Left cardiac atrium (tissue), 4 donors: ENCODE measurements around the gene SCGB1A1. TPM values are rescaled to one million over a fixed set of nuclear protein-coding genes. Genes with fewer than 3 reads are reported as not detected.

Experiments
- ATAC-seq, 2 donors: fragments of 200-7000 bp; cut with Tn5 transposase; one replicate each; pipeline ENCODE4 v1.9.1; 2020; ENCODE audit warnings: mild to moderate bottlenecking in 2 of 2, moderate library complexity in 2 of 2
- DNase-seq: peaks from one replicate; pipeline ENCODE4 v3.0.0-alpha.2; 2020
- intact Hi-C, 2 donors: fragments of 100-400 bp; cut with DNase I; formaldehyde crosslinking; loops; one replicate each; pipeline versions ENCODE4 v1.14.1 to v1.15.1; 2022 to 2023
- total RNA-seq, 2 donors: library from RNA; stranded (reverse); fragmentation: NEBNext Ultra II Directional; extraction: Animal tissue kit (Norgen Biotek cat#: 25700); gene quantifications; one replicate each; pipeline ENCODE4 v1.2.1, GENCODE V29; 2021
- donor health status: DM: no; HTN: yes; CAD: no.
- donor health status: DM: no; HTN: yes; CAD: no; lungs with severe emphysema.
- donor health status: DM: yes; HTN: yes; CAD: no.
- donor health status: Dilated cardiomyopathy.

SCGB1A1 gene
- total RNA-seq, 2 donors from 2014 or later = not detected

DNA sequence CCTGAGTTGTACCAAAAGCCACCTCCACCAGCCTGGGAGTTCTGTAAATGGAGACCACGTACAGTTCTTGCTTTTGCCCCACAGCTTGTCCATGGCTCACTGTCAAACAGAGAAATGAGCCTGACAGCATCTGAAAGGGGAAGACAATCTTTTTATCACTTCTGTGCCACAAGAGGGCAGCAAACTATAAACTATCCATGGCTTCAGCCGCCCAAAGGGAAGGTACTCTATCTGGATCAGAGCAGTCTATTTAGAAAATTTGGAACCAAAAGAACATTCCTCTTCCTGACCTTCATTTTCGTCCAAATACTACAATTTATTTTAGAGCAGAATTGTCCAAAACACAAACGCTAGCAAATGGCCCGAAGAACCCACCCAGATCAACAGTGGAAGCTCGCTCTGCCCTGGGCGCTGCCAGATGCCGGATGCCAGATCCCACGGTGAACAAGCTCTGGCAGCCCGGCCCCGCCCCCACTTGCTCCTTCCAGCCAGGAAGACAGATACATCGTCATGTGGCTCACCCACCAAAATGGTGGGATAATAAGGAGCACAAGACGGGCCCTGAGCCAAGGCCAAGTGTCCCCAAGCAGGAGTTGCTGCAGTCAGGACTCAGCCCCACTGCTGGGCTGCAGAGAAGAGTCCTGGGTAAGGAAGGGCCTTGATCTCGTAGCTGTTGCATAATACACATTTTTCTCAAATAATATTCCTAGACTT is 23.9 kb upstream of the SCGB1A1 start:
- intact Hi-C loops = loop anchor here (5.0 to 10.0 kb wide), 3 partner anchors 150 to 300 kb away; partner anchors contain the start of gene AHNAK (in 1 of the 2)
- peak; percentile 75 to 80 for ATAC-seq
- DNase-seq = peak; percentile 88

DNA sequence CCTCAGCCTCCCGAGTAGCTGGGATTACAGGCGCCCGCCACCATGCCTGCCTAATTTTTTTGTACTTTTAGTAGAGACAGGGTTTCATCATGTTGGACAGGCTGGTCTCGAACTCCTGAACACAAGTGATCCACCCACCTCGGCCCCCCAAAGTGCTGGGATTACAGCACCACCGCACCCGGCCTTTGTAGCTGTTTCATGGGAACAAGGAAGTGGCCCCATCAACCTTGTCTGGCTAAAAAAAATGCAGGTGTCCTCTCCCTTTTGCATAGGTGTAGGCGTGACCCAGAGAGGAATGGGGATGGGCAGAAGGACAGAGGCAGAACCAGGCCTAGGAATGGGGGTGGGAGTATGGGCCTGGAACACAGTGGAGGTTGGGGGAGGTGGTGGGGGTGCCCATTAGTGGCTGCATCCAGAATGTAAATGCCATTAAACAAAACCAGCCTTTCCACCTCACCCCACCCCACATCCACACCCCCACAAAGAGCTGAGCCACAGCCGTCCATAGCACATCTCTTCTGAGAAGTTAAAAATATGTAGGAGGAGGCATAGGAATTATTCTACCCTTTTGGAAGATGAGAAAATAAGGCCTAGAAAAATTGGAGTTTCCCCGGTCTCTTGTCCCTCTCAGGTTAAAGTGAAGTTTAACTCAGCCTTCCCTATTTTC is 22.8 kb upstream of the SCGB1A1 start:
- intact Hi-C loops = loop anchor here (5.0 to 10.0 kb wide), 3 partner anchors 149 to 299 kb away; partner anchors contain the start of gene AHNAK (in 1 of the 2)
- ATAC-seq (no peak), DNase-seq (no peak)

DNA sequence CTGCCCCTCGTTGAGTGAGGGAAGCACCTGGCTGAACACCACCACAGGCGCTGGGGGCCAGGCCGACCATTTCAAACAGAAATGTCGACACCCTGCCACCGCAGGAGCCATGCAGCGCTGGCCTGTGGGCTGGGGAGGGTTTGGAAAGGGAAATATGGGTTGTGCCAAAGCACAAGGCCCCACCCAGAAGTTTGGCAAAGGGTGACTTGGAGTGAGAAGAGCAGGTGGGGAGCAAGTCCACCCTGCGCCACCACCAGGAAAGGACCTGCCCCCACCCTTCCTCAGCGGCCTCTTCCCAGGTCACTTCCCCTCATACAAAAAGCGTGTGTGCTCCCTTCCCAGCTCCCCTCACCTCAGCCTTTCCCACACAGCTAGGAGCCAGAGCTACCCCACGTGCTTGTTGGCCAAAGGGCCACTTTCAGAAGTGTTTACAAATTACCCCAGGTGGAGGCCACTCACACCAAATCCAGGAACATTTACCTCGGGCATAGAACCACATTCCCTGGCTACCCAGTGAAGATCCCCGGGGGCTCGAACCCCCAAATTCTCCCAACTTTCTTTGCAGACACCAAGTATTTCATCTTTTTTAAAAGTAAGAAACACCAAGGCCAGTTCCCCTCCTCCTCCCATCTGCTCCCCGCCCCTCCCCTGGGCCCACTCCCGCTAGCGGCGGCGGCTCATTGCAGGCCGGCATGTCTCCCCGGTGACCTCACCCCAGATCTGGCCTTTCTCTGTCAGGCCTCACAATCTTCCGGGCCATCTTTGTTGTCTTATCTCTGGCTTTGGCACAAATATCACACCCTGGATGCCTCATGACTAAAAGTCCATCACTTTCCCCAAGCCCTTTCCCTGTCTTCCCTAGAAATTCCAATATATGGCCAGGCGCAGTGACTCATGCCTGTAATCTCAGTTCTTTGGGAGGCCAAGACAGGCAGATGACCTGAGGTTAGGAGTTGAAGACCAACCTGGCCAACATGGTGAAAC is 20.5 kb upstream of the SCGB1A1 start:
- ATAC-seq (peak in 1 of 2 donors; percentile 27), DNase-seq (peak; percentile 49)
- intact Hi-C loops = loop anchor here (5.0 to 10.0 kb wide), 3 partner anchors 146 to 296 kb away; partner anchors contain the start of gene AHNAK (in 1 of the 2)

DNA sequence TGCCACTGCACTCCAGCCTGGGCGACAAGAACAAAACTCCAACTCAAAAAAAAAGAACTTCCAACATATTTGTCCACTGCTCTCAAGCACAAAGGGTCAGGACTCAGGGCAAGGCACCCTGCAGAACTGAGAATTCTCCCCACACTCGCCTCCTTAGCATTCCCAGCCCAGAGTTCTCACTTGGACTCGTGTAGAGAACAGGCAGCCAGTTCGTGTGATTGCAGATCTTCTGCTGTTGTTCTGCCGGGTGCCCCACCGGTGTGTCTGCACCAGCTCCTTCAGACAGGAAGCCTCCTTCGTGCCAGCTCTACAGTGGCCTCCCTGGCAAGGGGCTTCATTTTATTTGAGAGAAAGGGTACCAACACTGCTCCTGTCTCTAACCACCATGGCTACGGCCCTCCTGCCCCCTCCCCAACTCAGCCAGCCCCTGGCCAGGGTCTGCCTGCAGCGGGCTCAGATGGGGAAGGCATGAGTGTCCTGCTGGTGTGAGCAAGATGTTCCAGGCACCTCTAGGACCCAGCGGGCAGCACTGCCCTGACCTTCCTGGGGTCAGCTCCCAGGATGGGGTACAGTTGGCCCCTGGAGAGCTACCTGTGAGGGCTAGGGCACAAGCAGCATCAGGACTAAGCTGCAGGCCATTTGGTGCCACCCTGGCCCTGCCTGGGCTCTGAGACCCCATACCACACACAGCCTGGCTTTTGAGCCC is 19.5 kb upstream of the SCGB1A1 start:
- intact Hi-C loops = loop anchor here (5.0 to 10.0 kb wide), 3 partner anchors 145 to 295 kb away; partner anchors contain the start of gene AHNAK (in 1 of the 2)
- ATAC-seq (no peak), DNase-seq (peak; percentile 27)

DNA sequence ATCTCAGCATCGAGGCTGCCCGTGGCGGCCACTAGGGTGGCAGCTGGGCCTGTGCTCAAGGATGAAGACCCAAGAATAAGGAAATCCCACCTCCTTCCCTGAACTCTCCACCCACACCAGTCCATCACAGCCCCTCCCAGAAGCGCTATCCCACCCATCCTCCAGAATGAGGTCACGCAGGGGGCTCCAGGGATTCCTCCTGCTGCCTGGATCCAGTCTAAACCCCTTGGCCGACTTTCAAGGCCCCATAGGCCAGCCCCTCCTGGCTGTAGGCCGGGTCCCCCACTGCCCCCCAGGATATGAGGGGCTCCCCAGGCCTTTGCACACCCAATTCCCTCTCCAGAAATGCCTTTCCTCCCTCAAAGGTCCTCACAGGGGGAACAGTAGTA is 19.0 kb upstream of the SCGB1A1 start:
- DNase-seq = peak; percentile 33
- ATAC-seq = peak in 1 of 2 donors; percentile 1

DNA sequence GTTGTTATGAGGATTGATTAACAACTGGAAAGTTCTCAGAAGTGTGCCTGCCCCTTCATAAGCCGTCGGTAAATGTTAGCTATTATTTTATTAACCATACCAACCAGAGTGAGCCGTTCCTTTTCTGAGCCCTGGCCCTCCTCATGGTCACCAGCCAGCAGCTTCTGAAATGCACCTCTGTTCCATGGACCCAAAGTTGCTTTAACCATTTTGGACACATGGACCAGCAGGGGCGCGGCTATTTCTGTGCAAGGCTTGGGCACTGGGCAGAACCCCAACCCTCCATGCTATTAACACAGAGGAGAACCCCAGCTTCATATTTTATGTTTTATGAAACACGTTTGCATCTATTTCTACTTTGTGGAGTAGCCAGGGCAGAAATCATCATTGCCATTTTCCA is 18.6 kb upstream of the SCGB1A1 start:
- DNase-seq = no peak

More for the DNA sequence above, 19.0 kb upstream of the SCGB1A1 start:
- intact Hi-C loops = loop anchor here (5.0 to 10.0 kb wide), 3 partner anchors 145 to 295 kb away; partner anchors contain the start of gene AHNAK (in 1 of the 2)

DNA sequence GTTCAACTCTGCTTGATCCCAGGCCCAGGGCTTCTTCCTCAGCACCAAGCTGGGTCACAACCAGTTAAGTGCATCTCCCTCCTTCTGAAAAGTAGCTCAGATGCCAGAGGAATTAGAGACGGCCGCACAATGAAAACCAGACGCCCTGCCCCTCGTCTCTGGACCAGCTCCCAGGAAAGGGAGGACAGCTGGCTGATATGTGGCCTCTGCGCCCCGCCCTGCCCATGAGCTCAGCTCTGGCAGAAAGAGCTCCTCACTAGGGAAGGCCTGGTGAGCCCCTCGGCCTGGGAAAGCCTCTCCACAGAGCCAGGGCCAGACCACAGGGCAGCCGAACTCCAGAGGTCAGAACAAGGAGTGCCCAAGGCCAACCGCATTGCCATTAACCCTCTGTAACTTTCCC is 18.1 kb upstream of the SCGB1A1 start:
- DNase-seq (peak; percentile 84), ATAC-seq (peak; percentile 76 to 83)
- intact Hi-C loops = no loop called here

More for the DNA sequence above, 18.6 kb upstream of the SCGB1A1 start:
- intact Hi-C loops = no loop called here
- ATAC-seq = no peak

DNA sequence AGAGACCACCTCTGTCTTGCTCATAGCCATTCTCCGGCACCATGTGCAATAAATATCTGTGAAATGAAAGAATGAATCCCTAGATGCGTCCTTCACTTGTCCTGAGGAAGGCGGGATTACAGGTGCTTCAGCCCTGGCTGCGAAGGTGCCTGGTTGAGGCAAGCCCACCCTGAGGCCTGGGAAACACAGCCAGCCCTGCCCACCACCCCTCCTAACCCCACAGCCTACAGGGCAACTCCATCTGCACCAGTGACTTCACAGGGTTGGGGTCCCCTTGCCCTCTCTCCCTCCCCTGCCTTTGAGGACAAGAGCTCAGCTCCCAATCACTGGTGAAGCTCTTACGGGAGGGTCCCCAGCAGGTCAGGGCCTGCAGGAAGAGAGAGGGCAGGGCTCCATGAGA is 17.5 kb upstream of the SCGB1A1 start:
- DNase-seq (no peak), ATAC-seq (no peak)
- intact Hi-C loops = no loop called here

DNA sequence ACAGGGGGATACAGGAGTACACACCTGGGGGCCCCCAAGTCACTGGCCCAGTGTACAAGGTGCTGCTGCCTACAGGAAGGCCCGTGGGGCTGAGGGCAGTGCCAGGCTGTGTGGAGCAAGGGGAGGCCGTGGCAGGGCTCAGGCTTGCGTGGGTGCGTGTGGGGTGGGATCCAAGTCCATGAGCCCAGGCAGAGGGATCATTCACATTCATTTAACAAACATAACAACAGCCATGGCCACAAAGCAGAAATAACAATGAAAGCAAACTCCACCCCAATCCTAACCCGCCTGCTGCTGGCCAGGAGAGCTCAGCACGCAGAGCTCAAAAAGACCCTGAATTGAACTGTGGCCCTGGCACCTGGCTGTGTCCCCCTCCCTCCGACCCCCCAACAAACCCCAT is 17.0 kb upstream of the SCGB1A1 start:
- intact Hi-C loops = no loop called here
- ATAC-seq (peak; percentile 4 to 6), DNase-seq (no peak)

DNA sequence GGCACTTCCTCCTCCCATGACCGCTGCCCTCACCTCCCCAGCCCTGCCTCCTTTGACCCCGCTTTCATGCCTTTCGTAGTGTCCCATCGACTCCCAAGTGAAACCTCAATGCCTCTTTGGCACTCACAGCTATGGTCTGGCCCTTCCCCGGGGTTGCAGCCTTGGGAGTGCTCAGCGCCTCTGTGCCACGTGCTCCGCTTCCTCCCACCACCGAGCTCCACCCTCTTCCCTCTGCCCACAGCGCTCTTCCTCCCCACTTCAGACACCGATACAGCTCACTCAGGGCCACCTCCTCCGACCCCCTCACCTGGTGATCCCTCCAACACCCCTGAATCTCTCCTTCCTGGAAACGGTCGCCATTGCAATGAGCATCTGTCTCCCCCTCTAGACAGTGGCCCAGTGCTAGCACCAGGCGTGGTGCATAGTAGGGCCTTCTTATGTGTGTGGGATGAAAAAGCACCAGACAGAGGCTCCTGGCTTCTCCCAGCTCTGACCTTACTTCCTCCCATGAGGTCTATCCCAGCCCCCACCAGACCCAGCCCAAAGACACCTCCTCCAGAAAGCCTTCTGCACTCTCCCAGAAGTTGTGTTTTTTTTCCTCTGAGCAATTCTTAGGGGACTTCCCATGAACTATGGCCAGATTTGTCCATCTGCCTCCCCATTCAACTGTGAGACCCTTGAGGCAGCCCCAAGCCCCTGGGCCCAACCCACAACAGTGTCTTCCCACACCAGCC is 16.4 kb upstream of the SCGB1A1 start:
- ATAC-seq (peak; percentile 64 to 75), DNase-seq (peak; percentile 72)
- intact Hi-C loops = no loop called here

DNA sequence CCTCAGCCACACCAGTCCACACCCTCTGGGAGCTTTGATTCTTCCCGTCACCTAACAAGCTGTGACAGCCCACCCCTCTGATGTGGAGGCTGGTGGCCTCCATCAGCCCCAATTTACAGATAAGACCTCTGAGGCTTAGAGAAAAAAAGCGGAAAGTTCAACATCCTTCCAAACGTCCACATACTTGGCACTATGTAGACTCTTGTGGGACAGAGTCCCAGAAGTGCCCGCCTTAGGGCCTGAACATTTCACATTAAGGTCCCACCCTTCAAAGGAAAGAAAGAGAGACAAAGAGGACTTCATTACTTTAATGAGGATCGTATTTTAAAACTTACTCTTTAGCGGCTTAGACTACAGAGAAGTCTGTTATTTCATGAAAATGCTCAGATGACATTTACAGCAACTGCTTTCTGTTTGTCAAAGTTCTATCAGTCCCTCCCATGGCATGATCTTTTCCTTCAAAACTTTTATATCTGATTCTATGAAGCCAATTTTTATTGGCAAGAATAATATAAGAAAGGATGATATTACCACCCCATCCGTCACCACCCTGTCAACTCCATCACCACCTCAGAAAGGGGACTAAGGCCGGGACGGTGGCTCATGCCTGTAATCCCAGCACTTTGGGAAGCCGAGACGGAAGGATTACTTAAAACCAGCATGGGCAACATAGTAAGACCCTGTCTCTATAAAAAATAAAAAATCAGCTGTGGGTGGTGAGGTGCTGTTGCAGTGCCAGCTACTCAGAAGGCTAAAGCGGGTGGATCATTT is 15.7 kb upstream of the SCGB1A1 start:
- DNase-seq (no peak), ATAC-seq (no peak)
- intact Hi-C loops = no loop called here

DNA sequence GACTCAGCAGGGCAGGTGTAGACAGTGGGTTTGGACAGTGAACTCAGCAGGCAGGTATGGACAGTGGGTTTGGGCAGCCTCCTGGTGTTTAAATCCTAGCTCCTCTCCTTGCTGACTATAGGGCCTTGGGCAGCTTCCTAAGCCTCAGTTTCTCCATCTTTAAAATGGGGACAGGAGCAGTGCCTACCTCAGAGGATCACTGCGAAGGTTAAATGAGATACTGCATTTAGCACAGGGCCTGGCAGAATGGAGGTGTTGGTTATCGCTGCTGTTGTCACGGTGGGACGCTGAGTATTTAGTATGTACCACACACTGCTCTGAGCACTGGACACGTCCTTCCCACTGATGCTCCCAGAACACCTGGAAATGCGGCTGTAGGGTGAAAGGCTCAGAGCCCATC is 14.4 kb upstream of the SCGB1A1 start:
- DNase-seq = no peak
- no peak for ATAC-seq
- intact Hi-C loops = no loop called here

DNA sequence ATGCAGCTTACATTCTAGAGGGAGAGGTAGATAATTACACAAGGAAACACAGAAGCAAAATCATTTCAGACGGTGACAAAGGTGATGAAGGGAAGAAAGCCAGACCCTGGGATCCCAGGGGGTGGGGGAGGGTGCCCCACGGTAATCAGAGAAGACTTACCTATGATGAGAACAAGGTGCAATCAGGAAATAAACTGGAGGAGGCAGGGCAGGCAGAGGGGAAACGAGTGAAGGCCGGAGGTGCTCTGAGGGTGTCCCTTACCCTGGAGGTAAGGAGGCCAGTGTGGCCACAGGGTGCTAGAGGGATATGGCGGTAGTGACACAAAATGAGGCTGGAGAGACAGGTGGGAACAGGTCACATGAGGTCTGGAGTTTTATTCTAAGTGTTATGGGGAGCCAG is 13.9 kb upstream of the SCGB1A1 start:
- no peak for DNase-seq
- intact Hi-C loops = no loop called here
- no peak for ATAC-seq

DNA sequence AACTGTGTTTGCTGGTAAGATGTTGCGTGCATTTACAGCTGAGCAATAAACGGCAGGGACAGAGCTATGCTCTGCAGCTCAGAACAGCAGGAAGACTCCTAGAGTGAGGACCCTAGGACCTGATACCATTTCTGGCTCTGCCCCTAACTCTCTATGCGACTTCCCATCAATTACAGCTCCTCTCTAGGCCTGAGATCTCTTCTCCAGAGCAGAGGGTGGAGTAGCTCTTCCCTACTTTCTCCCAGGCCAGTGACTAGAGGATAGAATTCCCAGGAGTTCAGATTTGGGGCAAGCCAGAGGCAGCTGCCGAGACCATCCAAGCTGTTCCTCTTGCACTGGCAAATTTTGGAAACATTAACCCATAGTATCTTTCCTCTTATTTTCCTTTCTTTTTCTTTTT is 12.8 kb upstream of the SCGB1A1 start:
- DNase-seq = no peak
- no peak for ATAC-seq
- intact Hi-C loops = no loop called here

DNA sequence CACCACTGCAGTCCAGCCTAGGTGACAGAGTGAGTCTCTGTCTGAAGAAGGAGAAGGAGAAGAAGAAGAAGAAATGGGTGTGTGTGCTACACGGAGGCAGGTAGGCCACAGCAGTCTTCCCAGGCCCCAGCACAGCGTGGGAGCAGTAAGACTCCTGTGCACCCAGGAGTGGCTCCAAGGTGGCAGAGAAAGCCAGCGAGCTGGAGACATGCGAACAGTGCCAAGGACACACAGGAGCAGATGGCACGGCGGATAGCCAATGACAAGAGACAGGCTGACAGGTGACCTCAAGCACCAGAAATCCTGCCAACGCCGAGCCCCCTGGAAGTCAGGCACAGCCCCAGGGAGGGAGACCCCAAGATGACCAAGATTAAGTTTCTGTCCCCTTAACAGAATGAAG is 9.0 kb upstream of the SCGB1A1 start:
- intact Hi-C loops = no loop called here
- DNase-seq (no peak), ATAC-seq (no peak)

DNA sequence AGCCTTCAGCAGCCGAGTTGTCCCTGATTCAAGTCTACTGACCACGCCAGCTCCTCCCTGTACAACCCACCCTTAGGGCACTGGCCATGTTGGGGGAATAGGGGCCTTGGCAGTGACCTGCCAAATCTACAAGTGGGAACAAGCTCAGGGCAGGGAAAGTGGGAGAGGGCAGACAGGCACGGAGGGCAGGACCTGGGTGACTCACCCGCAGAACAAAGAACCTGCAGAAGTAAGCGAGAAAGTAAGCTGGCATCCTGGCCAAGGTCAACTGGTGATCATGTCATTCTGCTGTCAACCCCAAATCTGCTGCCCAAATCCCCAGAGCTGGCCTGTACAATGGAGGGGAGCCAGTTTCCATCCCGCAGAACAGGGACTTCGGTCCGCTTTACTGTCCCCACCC is 7.9 kb upstream of the SCGB1A1 start:
- no peak for DNase-seq
- ATAC-seq = no peak
- intact Hi-C loops = no loop called here

DNA sequence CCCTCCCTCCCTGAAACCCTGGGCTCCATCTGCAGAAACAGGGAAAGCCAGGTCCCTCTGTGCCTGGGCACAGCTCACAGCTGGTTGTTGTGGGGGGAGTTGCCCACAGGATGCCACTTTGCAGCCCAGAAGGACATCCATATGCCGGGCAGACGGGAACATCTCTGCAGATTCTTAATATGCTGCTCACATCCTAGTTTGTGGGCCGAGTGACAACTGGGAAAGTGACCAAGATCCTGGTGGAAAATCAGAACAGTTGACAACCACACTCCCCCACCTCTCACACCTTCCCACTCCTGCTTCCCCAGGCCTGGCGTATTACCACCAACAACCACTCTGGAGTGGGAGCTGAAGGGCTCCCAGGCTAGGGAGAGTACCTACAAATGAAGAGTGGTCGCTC is 7.3 kb upstream of the SCGB1A1 start:
- DNase-seq (no peak), ATAC-seq (no peak)
- intact Hi-C loops = no loop called here
